ENCODE results near the gene WNT2B. TPM values are rescaled to one million over a fixed set of nuclear protein-coding genes. Genes with fewer than 3 reads are reported as not detected.

The WNT2B gene
- total RNA-seq, 1 experiment from 2014 or later, result 0.68 TPM

GRCh38 chr1:112464501-112464900, 44.3 kb upstream of the WNT2B start:
- peak; percentile 39 for DNase-seq
- TF ChIP-seq CTCF (conservative IDR thresholded peaks at IDR 0.05), result no peak
- Histone ChIP-seq H2BK120ac (ENCODE audit: low read depth, low read length, poor library complexity, severe bottlenecking) (no peak overlapping the region), H3K56ac (ENCODE audit: insufficient read length, low read depth, low read length) (no peak overlapping the region), H3T11ph (ENCODE audit: low read length) (no peak overlapping the region), H2BK20ac (ENCODE audit: low read depth, low read length, poor library complexity, severe bottlenecking) (no peak overlapping the region), H3K18ac (ENCODE audit: insufficient read length, low read depth, low read length) (no peak overlapping the region), H3K79me2 (ENCODE audit: insufficient read depth, low read length) (no peaks in the 10 kb centered on the region), H3K4me1 (ENCODE audit: insufficient read depth, low read length) (no peaks in the 10 kb centered on the region; the same call in 1 of the 2 replicates), H4K91ac (ENCODE audit: insufficient read length, low read depth, low read length) (no peak overlapping the region), H2BK5ac (ENCODE audit: insufficient read length, low read length) (no peak overlapping the region), H3K4me2 (ENCODE audit: insufficient read depth, insufficient read length, low read length) (no peak overlapping the region), H4K5ac (ENCODE audit: insufficient read length, low read depth, low read length) (no peak overlapping the region), H3K23me2 (ENCODE audit: insufficient read length, low read depth, low read length, poor library complexity, severe bottlenecking) (no peaks in the 10 kb centered on the region), H2BK15ac (ENCODE audit: low read depth, low read length) (no peak overlapping the region), H3K14ac (ENCODE audit: insufficient read depth, low read length) (no peak overlapping the region), H3K9ac (ENCODE audit: extremely low read depth, insufficient read length, low read length) (no peak overlapping the region), H3K27ac (ENCODE audit: insufficient read length, low read depth, low read length) (no peak overlapping the region), H3K9me3 (ENCODE audit: control insufficient read depth, low read depth, low read length) (no peaks in the 10 kb centered on the region), H4K20me1 (ENCODE audit: control insufficient read depth, insufficient read depth, insufficient read length) (peaks cover 2% of the 10 kb centered on the region), H2BK12ac (ENCODE audit: insufficient read length, low read depth, low read length) (no peak overlapping the region), H2AK5ac (ENCODE audit: insufficient read length, low read length) (no peak overlapping the region), H4K8ac (replicated peaks; ENCODE audit: insufficient read length, low read depth, low read length) (no peak overlapping the region), H3K4ac (ENCODE audit: low read depth, low read length) (no peak overlapping the region), H3K27me3 (ENCODE audit: insufficient read depth, low read length) (peaks cover 2% of the 10 kb centered on the region; the same call in 1 of the 2 replicates), H3K23ac (ENCODE audit: insufficient read length, low read depth, low read length) (no peak overlapping the region), H2AFZ (ENCODE audit: low read length) (no peak overlapping the region), H3K79me1 (ENCODE audit: insufficient read depth, low read depth, low read length, poor library complexity, severe bottlenecking) (no peaks in the 10 kb centered on the region)
- Mint-ChIP-seq H3K9me3 (no peaks in the 10 kb centered on the region), H3K27me3 (ENCODE audit: low read depth) (peaks cover 14% of the 10 kb centered on the region), H3K4me3 (no peak overlapping the region), H3K36me3 (ENCODE audit: insufficient read depth in 1 of 3, low read depth in 3 of 3) (no peaks in the 10 kb centered on the region), H3K27ac (no peak overlapping the region), H3K4me1 (peaks cover 38 to 39% of the 10 kb centered on the region in 2 experiments)
- no CpG with 5 or more reads among the region's 4 CpGs for WGBS (ENCODE audit: extremely low coverage, insufficient read length, low lambda C conversion rate)
